ENCODE results near the gene ATG9B. TPM values are rescaled to one million over a fixed set of nuclear protein-coding genes. Genes with fewer than 3 reads are reported as not detected.

The ATG9B gene
- total and polyA plus RNA-seq, 2 donors (not counting 3 experiments of a cell fraction or from before 2014, with no cell fraction given) = 0.04 TPM; not detected in 1

DNA sequence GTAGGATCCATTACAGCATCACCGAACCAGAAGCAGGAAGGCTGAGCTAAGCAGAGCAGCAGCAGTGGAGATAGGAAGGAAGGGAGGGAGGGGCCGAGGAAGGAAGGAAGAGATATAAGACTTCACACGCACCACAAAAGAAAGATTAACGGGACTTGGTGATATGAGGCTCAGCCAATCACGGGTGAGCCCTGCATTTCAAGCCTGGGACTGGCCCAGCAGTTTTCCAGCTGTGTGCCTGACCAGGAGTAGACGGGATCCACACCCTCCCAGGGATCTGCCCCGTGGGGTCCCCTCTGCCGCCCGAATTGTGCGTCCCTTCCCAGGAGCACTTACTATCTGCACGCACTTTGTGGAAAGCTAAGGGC is 16.2 kb downstream of the ATG9B start:
- peaks cover 0 to 22% of the 10 kb centered on the region in 2 experiments for H3K36me3 ChIP-seq (ENCODE audit: control insufficient read depth in 2 of 2, extremely low read depth in 1 of 2, insufficient read depth in 2 of 2, low read length in 2 of 2)
- no peaks in the 10 kb centered on the region for H4K20me1 ChIP-seq (replicated peaks; ENCODE audit: control insufficient read depth, extremely low read depth, insufficient read depth, low read length)
- peak; percentile 82 for DNase-seq (ENCODE audit: low read depth, low spot score)
- peak overlapping the region; percentile 23 for H3K27ac ChIP-seq (ENCODE audit: insufficient read depth, low read depth, low read length)
- H3K4me1 ChIP-seq (ENCODE audit: control insufficient read depth, extremely low read depth, insufficient read depth, low read length) = peaks cover 50% of the 10 kb centered on the region
- intact Hi-C loops (cut with micrococcal nuclease) = loop anchor here (1.0 kb wide), 5 partner anchors 14 to 103 kb away; partner anchors contain the start of gene ABCB8
- no peak overlapping the region for H3K4me3 ChIP-seq (replicated peaks in 1 of 3; ENCODE audit: insufficient read depth in 1 of 3, low read depth in 1 of 3, low read length in 3 of 3)
- ChIA-PET CTCF (interaction anchor here (0.7 to 9.4 kb wide), 17 partner anchors 11 to 224 kb away, joined by 3 to 107 read pairs (median 5); partner anchors contain the start of genes ABCB8, ATG9B and CHPF2), POLR2A (interaction anchor here (0.8 to 1.2 kb wide), 2 partner anchors 13 to 16 kb away, joined by 3 to 8 read pairs; no protein-coding TSS in a partner anchor)
- dilution Hi-C loops (cut with MboI; ENCODE audit: extremely low pct_ligation_motif_present, low sequenced_read_pairs) = no loop called here
- no TSS peak for BruUV-seq (replicated peaks)
- no peaks in the 10 kb centered on the region for H3K9me3 ChIP-seq (replicated peaks; ENCODE audit: control insufficient read depth, insufficient read depth, low read length)
- TF ChIP-seq POLR2A (IDR thresholded peaks at IDR 0.05; ENCODE audit: low read depth, low read length) (peak; percentile 80), EZH2 (IDR thresholded peaks at IDR 0.05; ENCODE audit: borderline replicate concordance, low read depth, low read length, severe bottlenecking) (no peak), GATA2 (IDR thresholded peaks at IDR 0.05; ENCODE audit: insufficient read depth, insufficient read length, low read depth, low read length) (peak; percentile 78), POLR2AphosphoS5 (IDR thresholded peaks at IDR 0.05; ENCODE audit: insufficient read depth, low read depth, low read length) (peak; percentile 77), MYC (IDR thresholded peaks at IDR 0.05; ENCODE audit: low read depth, low read length) (no peak), FOS (IDR thresholded peaks at IDR 0.05; ENCODE audit: borderline replicate concordance, insufficient read depth, low read length) (no peak), JUN (IDR thresholded peaks at IDR 0.05; ENCODE audit: borderline replicate concordance, insufficient read depth, insufficient read length, low read depth) (no peak)
- no peak overlapping the region for H3K9ac ChIP-seq (replicated peaks; ENCODE audit: extremely low read depth, insufficient read depth, low read length)
- H3K27me3 ChIP-seq (ENCODE audit: control insufficient read depth in 2 of 2, insufficient read depth in 2 of 2, low read length in 2 of 2) = no peaks in the 10 kb centered on the region
- FAIRE-seq = peak; percentile 97
- H2AFZ ChIP-seq (ENCODE audit: low read depth, low read length) = no peak overlapping the region
- H3K79me2 ChIP-seq (ENCODE audit: control insufficient read depth, insufficient read depth, low read length) = no peaks in the 10 kb centered on the region
- no peaks in the 10 kb centered on the region for H3K9me1 ChIP-seq (replicated peaks; ENCODE audit: control insufficient read depth, extremely low read depth, insufficient read depth, low read length)
- peak overlapping the region; percentile 4 for H3K4me2 ChIP-seq (ENCODE audit: insufficient read depth, low read length)

DNA sequence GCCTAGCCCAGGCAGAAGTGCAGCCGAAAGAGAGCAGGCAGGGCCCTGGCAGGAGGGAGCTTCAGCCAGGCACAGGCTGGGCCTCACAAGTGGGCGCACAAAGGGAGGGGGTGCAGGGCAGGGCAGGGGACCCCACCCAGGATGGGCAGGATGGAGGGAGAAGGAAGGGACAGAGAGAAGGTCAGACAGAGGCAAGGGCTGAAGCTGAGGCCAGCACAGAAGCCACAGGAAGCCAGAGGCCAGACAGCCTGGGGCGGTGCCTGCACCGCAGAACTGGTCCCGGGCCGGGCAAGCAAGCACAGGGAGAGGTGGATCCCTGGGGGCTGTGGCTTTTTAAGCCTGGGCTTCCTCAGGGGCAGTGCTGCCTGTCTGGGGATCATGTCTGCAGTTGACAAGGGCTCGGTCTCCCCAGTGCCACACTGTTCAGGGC is 16.8 kb downstream of the ATG9B start:
- Histone ChIP-seq H3K27ac (ENCODE audit: insufficient read depth, low read depth, low read length) (peak overlapping the region; percentile 23), H3K9me1 (replicated peaks; ENCODE audit: control insufficient read depth, extremely low read depth, insufficient read depth, low read length) (no peaks in the 10 kb centered on the region), H3K4me1 (ENCODE audit: control insufficient read depth, extremely low read depth, insufficient read depth, low read length) (peaks cover 55% of the 10 kb centered on the region), H3K9ac (replicated peaks; ENCODE audit: extremely low read depth, insufficient read depth, low read length) (no peak overlapping the region), H3K79me2 (ENCODE audit: control insufficient read depth, insufficient read depth, low read length) (no peaks in the 10 kb centered on the region), H2AFZ (ENCODE audit: low read depth, low read length) (no peak overlapping the region), H3K36me3 (ENCODE audit: control insufficient read depth in 2 of 2, extremely low read depth in 1 of 2, insufficient read depth in 2 of 2, low read length in 2 of 2) (peaks cover 0 to 17% of the 10 kb centered on the region in 2 experiments), H3K9me3 (replicated peaks; ENCODE audit: control insufficient read depth, insufficient read depth, low read length) (no peaks in the 10 kb centered on the region), H3K27me3 (ENCODE audit: control insufficient read depth in 2 of 2, insufficient read depth in 2 of 2, low read length in 2 of 2) (no peaks in the 10 kb centered on the region), H4K20me1 (replicated peaks; ENCODE audit: control insufficient read depth, extremely low read depth, insufficient read depth, low read length) (no peaks in the 10 kb centered on the region), H3K4me2 (ENCODE audit: insufficient read depth, low read length) (peak overlapping the region; percentile 4), H3K4me3 (replicated peaks in 1 of 3; ENCODE audit: insufficient read depth in 1 of 3, low read depth in 1 of 3, low read length in 3 of 3) (no peak overlapping the region)
- POLR2A ChIA-PET = interaction anchor here (1.2 kb wide), 1 partner anchor 13 kb away, joined by 8 read pairs; no protein-coding TSS in a partner anchor
- intact Hi-C loops (cut with micrococcal nuclease) = no loop called here
- dilution Hi-C loops (cut with MboI; ENCODE audit: extremely low pct_ligation_motif_present, low sequenced_read_pairs) = no loop called here
- peak; percentile 35 for DNase-seq (ENCODE audit: low read depth, low spot score)
- TF ChIP-seq, protein P1, sequence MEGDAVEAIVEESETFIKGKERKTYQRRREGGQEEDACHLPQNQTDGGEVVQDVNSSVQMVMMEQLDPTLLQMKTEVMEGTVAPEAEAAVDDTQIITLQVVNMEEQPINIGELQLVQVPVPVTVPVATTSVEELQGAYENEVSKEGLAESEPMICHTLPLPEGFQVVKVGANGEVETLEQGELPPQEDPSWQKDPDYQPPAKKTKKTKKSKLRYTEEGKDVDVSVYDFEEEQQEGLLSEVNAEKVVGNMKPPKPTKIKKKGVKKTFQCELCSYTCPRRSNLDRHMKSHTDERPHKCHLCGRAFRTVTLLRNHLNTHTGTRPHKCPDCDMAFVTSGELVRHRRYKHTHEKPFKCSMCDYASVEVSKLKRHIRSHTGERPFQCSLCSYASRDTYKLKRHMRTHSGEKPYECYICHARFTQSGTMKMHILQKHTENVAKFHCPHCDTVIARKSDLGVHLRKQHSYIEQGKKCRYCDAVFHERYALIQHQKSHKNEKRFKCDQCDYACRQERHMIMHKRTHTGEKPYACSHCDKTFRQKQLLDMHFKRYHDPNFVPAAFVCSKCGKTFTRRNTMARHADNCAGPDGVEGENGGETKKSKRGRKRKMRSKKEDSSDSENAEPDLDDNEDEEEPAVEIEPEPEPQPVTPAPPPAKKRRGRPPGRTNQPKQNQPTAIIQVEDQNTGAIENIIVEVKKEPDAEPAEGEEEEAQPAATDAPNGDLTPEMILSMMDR (IDR thresholded peaks at IDR 0.05; ENCODE audit: extremely low read depth in 1 of 2, insufficient read depth in 1 of 2, low read depth in 1 of 2, low read length in 2 of 2) = no peak
- no peak for TF ChIP-seq POLR2A (IDR thresholded peaks at IDR 0.05; ENCODE audit: low read depth, low read length)
- TF ChIP-seq MYC (IDR thresholded peaks at IDR 0.05; ENCODE audit: low read depth, low read length) = no peak
- TF ChIP-seq POLR2AphosphoS5 (IDR thresholded peaks at IDR 0.05; ENCODE audit: insufficient read depth, low read depth, low read length) = no peak
- TF ChIP-seq GATA2 (IDR thresholded peaks at IDR 0.05; ENCODE audit: insufficient read depth, insufficient read length, low read depth, low read length) = no peak
- no peak for TF ChIP-seq EZH2 (IDR thresholded peaks at IDR 0.05; ENCODE audit: borderline replicate concordance, low read depth, low read length, severe bottlenecking)
- TF ChIP-seq, protein P2, sequence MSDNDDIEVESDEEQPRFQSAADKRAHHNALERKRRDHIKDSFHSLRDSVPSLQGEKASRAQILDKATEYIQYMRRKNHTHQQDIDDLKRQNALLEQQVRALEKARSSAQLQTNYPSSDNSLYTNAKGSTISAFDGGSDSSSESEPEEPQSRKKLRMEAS (IDR thresholded peaks at IDR 0.05; ENCODE audit: insufficient read depth, insufficient read length) = no peak
- no peak for TF ChIP-seq JUN (IDR thresholded peaks at IDR 0.05; ENCODE audit: borderline replicate concordance, insufficient read depth, insufficient read length, low read depth)
- TF ChIP-seq FOS (IDR thresholded peaks at IDR 0.05; ENCODE audit: borderline replicate concordance, insufficient read depth, low read length) = no peak
- peak; percentile 62 for FAIRE-seq
- CTCF ChIA-PET = interaction anchor here (0.9 to 9.4 kb wide), 16 partner anchors 10 to 225 kb away, joined by 3 to 107 read pairs (median 6); partner anchors contain the start of genes ABCB8, ATG9B and CHPF2
- BruUV-seq (replicated peaks) = no TSS peak
